GM19099 (cell line): ENCODE data around the gene MYO5C.

ENCODE experiments used
- POLR2A ChIP-seq: IDR thresholded peaks from 3 replicates; pipeline ENCODE4 v1.6.1; 2011; ENCODE audit warnings: low read depth; ENCODE audit not compliant: insufficient read length; ENCODE audit errors: extremely low read depth

The MYO5C gene

GRCh38 chr15:52288051-52288942 is 7.3 kb downstream of the MYO5C start:
- TF ChIP-seq POLR2A, result no peak

- no peak for TF ChIP-seq POLR2A
Measured at GRCh38 chr15:52287114-52287513, 8.5 kb downstream of the MYO5C start.

GRCh38 chr15:52284164-52284563 is 11.4 kb downstream of the MYO5C start:
- TF ChIP-seq POLR2A, result no peak

- no peak for TF ChIP-seq POLR2A
Measured at GRCh38 chr15:52283281-52283680, 12.3 kb downstream of the MYO5C start.

GRCh38 chr15:52282418-52282817 is 13.2 kb downstream of the MYO5C start:
- no peak for TF ChIP-seq POLR2A

GRCh38 chr15:52281085-52282035 is 14.2 kb downstream of the MYO5C start:
- no peak for TF ChIP-seq POLR2A

- TF ChIP-seq POLR2A, result no peak
Measured at GRCh38 chr15:52280326-52281084, 15.1 kb downstream of the MYO5C start.

GRCh38 chr15:52278636-52279367 is 16.8 kb downstream of the MYO5C start:
- no peak for TF ChIP-seq POLR2A

- no peak for TF ChIP-seq POLR2A
Measured at GRCh38 chr15:52278135-52278534, 17.5 kb downstream of the MYO5C start.

- TF ChIP-seq POLR2A, result no peak
Measured at GRCh38 chr15:52277575-52277974, 18.0 kb downstream of the MYO5C start.

GRCh38 chr15:52276256-52276770 is 19.3 kb downstream of the MYO5C start:
- TF ChIP-seq POLR2A, result no peak

- no peak for TF ChIP-seq POLR2A
Measured at GRCh38 chr15:52263563-52264282, 31.9 kb downstream of the MYO5C start.

GRCh38 chr15:52262364-52262763 is 33.2 kb downstream of the MYO5C start:
- no peak for TF ChIP-seq POLR2A

- TF ChIP-seq POLR2A, result peak; percentile 31
Measured at GRCh38 chr15:52261498-52262242, 33.9 kb downstream of the MYO5C start.
